ENCODE measurements around the gene OTOG. TPM values are rescaled to one million over a fixed set of nuclear protein-coding genes. Genes with fewer than 3 reads are reported as not detected.

Gene OTOG
- total RNA-seq, 1 donor from 2014 or later: 1.5 TPM

GRCh38 chr11:17629113-17629512 lies 82.1 kb downstream of the OTOG start:
- Mint-ChIP-seq H3K36me3 (ENCODE audit: insufficient read depth) (no peaks in the 10 kb centered on the region), H3K27ac (no peak overlapping the region), H3K4me3 (ENCODE audit: low read depth) (no peak overlapping the region), H3K27me3 (peaks cover 50% of the 10 kb centered on the region), H3K9me3 (ENCODE audit: low read depth) (peaks cover 5% of the 10 kb centered on the region), H3K4me1 (ENCODE audit: low read depth) (no peaks in the 10 kb centered on the region)
- DNase-seq (ENCODE audit: low spot score, unreplicated experiment): no peak
- no peak for TF ChIP-seq CTCF (IDR thresholded peaks at IDR 0.05; ENCODE audit: unreplicated experiment)

DNA sequence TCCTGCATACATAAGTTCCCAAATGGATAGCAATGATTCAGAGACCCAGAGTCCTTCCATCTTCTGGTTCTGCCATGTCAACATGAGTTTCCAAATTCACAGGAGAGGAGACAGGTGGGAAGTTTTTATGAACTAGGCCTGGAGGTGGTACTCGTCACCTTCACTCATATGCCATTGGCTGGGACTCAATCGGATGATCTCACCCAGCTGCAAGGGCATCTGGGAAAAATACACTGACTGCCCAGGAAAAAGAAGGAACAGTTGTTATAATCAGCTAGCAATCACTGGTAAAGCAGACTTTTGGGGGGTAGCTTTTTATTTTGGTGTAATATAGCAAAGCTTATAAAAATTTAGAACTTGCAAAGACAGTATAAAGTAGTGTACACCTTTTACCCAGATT lies 83.9 kb downstream of the OTOG start:
- Mint-ChIP-seq H3K4me1 (ENCODE audit: low read depth) (no peaks in the 10 kb centered on the region), H3K27me3 (peaks cover 33% of the 10 kb centered on the region), H3K9me3 (ENCODE audit: low read depth) (no peaks in the 10 kb centered on the region), H3K4me3 (ENCODE audit: low read depth) (no peak overlapping the region), H3K27ac (no peak overlapping the region), H3K36me3 (ENCODE audit: insufficient read depth) (no peaks in the 10 kb centered on the region)
- DNase-seq (ENCODE audit: low spot score, unreplicated experiment): no peak
- no peak for TF ChIP-seq CTCF (IDR thresholded peaks at IDR 0.05; ENCODE audit: unreplicated experiment)

DNA sequence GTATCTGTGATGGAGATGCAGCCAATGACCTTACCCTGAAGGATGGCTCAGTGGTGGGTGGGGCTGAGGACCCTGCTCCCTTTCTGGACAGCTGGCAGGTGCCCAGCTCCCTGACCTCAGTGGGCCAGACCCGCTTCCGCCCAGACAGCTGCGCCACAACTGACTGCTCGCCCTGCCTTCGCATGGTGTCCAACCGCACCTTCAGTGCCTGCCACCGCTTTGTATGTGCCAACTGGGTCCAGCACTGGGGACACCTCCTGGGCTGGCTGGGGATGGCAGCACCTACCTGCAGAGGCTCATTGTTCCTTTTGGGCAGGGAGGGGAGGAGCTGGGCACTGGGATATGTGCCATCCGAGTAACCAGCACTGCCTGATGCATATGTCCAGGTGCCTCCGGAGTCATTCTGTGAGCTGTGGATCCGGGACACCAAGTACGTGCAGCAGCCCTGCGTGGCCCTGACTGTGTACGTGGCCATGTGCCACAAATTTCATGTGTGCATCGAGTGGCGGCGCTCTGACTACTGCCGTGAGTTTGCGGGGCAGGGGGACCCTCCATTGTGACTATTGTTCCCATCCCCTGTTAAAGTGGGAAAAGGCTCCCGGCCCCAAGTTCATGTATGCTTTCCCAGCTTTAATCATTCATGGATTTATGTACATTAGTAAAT lies 84.8 kb downstream of the OTOG start:
- Mint-ChIP-seq H3K27me3 (peaks cover 31% of the 10 kb centered on the region), H3K4me1 (ENCODE audit: low read depth) (no peaks in the 10 kb centered on the region), H3K4me3 (ENCODE audit: low read depth) (no peak overlapping the region), H3K36me3 (ENCODE audit: insufficient read depth) (no peaks in the 10 kb centered on the region), H3K27ac (no peak overlapping the region), H3K9me3 (ENCODE audit: low read depth) (no peaks in the 10 kb centered on the region)
- no peak for TF ChIP-seq CTCF (IDR thresholded peaks at IDR 0.05; ENCODE audit: unreplicated experiment)
- DNase-seq (ENCODE audit: low spot score, unreplicated experiment): no peak

DNA sequence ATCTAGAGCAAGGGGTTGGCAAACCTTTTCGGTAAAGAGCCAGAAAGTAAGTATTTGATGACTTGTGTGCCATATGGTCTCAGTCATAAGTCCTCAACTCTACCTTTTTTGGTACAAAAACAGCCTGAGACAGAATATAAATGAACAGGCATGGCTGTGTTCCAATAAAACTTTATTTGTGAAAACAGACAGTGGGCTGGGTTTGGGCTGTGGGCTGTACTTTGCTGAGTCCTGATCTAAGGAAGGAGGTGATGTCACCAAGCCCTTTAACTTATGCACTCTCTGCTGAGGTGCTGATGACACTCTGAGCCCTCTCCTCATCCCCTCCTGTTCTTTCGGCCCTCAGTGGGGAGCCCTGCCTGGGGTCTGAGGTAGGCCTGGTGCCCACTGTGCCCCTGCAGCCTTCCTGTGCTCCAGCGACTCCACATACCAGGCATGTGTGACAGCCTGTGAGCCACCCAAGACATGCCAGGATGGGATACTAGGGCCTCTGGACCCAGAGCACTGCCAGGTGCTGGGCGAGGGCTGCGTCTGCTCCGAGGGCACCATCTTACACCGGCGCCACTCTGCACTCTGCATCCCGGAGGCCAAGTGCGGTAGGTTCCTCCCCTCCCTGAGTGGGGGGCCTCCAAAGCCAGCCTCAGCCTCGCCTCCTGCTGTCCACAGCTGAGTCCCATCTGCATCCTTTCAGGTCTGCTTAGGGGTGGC lies 86.4 kb downstream of the OTOG start:
- no peaks in the 10 kb centered on the region for H3K36me3 Mint-ChIP-seq (ENCODE audit: insufficient read depth)
- no peaks in the 10 kb centered on the region for H3K9me3 Mint-ChIP-seq (ENCODE audit: low read depth)
- peak overlapping the region; percentile 81 for H3K27ac Mint-ChIP-seq
- no peaks in the 10 kb centered on the region for H3K4me1 Mint-ChIP-seq (ENCODE audit: low read depth)
- H3K27me3 Mint-ChIP-seq: peaks cover 25% of the 10 kb centered on the region
- no peak overlapping the region for H3K4me3 Mint-ChIP-seq (ENCODE audit: low read depth)
- no peak for TF ChIP-seq CTCF (IDR thresholded peaks at IDR 0.05; ENCODE audit: unreplicated experiment)
- no peak for DNase-seq (ENCODE audit: low spot score, unreplicated experiment)

GRCh38 chr11:17633987-17634775 lies 87.1 kb downstream of the OTOG start:
- no peak for TF ChIP-seq CTCF (IDR thresholded peaks at IDR 0.05; ENCODE audit: unreplicated experiment)
- Mint-ChIP-seq H3K27ac (peak overlapping the region; percentile 81), H3K4me3 (ENCODE audit: low read depth) (no peak overlapping the region), H3K9me3 (ENCODE audit: low read depth) (no peaks in the 10 kb centered on the region), H3K4me1 (ENCODE audit: low read depth) (no peaks in the 10 kb centered on the region), H3K27me3 (peaks cover 18% of the 10 kb centered on the region), H3K36me3 (ENCODE audit: insufficient read depth) (no peaks in the 10 kb centered on the region)
- DNase-seq (ENCODE audit: low spot score, unreplicated experiment): no peak

Data from progenitor cell of endocrine pancreas (in vitro differentiated cells).